Tibial nerve (tissue), 4 donors: ENCODE measurements around the gene GPX4. TPM values are rescaled to one million over a fixed set of nuclear protein-coding genes. Genes with fewer than 3 reads are reported as not detected.

ENCODE experiments used
- DNase-seq, 2 donors: peaks; one replicate each; pipeline ENCODE4 v3.0.0-alpha.2; 2019; ENCODE audit warnings: low spot score in 2 of 2
- H3K27ac ChIP-seq, 4 donors: fragments of 200-600 bp; sonication (generic) in 3 of 4; one replicate each; pipeline ENCODE4 v1.5.1; 2017 to 2019; ENCODE audit warnings: mild to moderate bottlenecking in 1 of 4
- H3K27me3 ChIP-seq, 2 donors: fragments of 200-600 bp; sonication (generic) in 1 of 2; one replicate each; pipeline versions ENCODE4 v1.5.1 to v1.6.0; 2017 to 2019
- H3K36me3 ChIP-seq, 3 donors: fragments of 200-600 bp; sonication (generic); one replicate each; pipeline ENCODE4 v1.5.1; 2018 to 2019
- H3K4me1 ChIP-seq, 4 donors: fragments of 200-600 bp; sonication (generic) in 3 of 4; one replicate each; pipeline ENCODE4 v1.5.1; 2017 to 2019
- H3K4me3 ChIP-seq, 4 donors: fragments of 200-600 bp; sonication (generic) in 3 of 4; one replicate each; pipeline ENCODE4 v1.5.1; 2017 to 2019; ENCODE audit warnings: mild to moderate bottlenecking in 1 of 4, moderate library complexity in 1 of 4
- H3K9me3 ChIP-seq, 4 donors: fragments of 200-600 bp; sonication (generic) in 3 of 4; one replicate each; pipeline ENCODE4 v1.5.1; 2017 to 2019
- EP300 ChIP-seq, 2 donors: sonication (generic); formaldehyde crosslinking; IDR thresholded peaks; one replicate each; pipeline ENCODE4 v1.6.1; 2017; ENCODE audit warnings: antibody characterized with exemption in 2 of 2, mild to moderate bottlenecking in 1 of 2
- POLR2A ChIP-seq, 2 donors: fragments of 450-650 bp; IDR thresholded peaks; one replicate each; pipeline ENCODE4 v1.6.1; 2017; ENCODE audit warnings: antibody characterized with exemption in 2 of 2, mild to moderate bottlenecking in 2 of 2, moderate library complexity in 2 of 2
- WGBS, 2 donors: methylation state at CpG; one replicate each; pipeline ENCODE4 v1.1.5; 2018; 5-methylcytosine and 5-hydroxymethylcytosine counted together
- total RNA-seq, 4 donors: library from RNA; depleted of rRNA; stranded (reverse); fragments of >200 nt; gene quantifications; one replicate each; pipeline ENCODE4 v1.1.0, GENCODE V29; 2016
- TF ChIP-seq, protein P1 (sequence below), 5 experiments: fragments of 200-600 bp in 3 of 5; fragments of 450-650 bp in 2 of 5; sonication (generic) in 3 of 5; IDR thresholded peaks; one replicate each; pipeline ENCODE4 v1.5.1; 2016 to 2019; ENCODE audit warnings: antibody characterized with exemption in 5 of 5, mild to moderate bottlenecking in 3 of 5, moderate library complexity in 2 of 5

The GPX4 gene
- total RNA-seq, 4 donors from 2014 or later = 337 to 518 (median 493) TPM

DNA sequence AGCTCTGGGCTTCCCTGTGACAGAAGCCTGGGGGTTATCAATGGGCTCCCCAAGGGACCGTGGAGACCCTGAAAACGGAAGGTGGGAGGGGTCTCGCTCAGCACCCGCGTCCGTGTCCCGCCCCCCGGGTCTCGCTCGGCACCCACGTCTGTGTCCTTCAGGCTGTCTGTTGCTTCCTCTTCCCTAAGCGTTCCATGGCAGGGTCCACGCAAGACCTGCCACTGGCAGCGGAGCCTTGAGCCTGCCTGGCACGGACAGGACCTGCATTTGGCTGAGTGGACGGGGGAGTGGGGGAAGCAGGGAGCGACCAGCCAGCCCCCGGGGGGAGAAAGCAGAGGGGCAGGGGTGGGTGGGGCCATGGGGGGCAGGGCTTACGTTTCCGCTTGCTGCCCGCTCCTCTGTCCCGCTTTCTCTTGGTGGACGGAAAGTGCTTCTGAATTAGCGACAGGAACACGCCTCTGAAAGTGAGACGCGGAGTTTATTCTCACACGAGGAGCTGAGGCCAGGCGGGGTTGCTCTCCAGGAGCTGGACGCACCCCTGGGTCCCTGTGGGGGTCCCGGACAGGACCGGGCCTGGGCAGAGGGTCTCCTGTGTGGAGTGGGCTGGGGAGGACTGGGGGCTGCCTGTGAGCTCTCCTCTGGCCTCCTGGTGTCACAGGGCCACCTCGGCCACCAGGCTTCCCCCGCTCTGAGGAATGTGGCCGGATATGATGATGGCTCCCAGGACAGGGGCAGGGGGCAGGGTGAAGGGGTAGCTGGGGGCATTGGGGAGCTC lies 12.0 kb downstream of the GPX4 start:
- H3K27ac ChIP-seq = peak overlapping the region in 1 of 4 donors; percentile 14
- 85 to 86% methylated on average over 33 to 35 of the region's 35 CpGs for WGBS, 2 donors

DNA sequence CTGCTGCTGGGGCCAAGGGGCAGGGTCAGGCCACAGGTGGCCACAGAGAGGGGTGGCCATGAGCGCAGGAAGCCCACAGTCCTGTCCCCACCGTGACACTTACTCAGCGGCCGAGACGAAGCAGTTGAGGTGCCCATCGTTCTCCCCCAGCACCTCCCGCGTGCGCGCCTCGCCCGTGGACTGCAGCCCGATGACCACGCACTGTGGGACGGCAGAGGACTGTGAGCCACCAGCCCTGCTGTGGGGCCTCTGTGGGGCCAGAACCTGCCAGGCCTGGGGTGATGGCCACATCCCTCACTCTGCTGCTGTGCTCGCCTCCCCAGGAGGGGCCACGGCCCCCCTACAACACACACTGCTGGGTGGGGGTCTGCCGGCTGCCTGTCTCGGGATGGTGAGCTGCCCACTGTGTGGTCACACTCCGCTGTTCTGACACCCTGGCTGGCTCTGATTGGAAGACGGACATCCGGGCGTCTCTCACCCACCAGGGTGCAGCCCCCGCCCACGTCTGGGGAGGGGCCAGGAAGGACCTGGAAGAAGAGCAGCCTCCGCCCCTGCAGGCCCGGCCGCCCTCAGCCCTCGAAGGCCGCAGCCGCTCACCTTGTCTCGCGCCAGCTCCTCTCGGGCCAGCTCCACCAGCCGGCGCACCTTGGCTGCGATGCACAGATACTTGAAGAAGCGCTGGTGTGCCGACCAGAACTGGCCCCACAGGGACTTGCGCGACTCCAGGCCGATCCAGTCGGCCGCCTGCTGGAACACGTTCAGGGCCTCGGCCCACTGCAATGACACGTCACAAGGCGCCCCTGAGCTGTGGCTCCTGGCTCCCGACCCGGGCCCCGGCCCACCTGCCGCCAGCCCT lies 13.2 kb downstream of the GPX4 start:
- peaks cover 0 to 26% (median 15%) of the 10 kb centered on the region in 4 donors for H3K4me1 ChIP-seq
- no peak overlapping the region for H3K4me3 ChIP-seq
- TF ChIP-seq POLR2A (IDR thresholded peaks at IDR 0.05) (no peak), EP300 (IDR thresholded peaks at IDR 0.05) (no peak)
- TF ChIP-seq, protein P1, sequence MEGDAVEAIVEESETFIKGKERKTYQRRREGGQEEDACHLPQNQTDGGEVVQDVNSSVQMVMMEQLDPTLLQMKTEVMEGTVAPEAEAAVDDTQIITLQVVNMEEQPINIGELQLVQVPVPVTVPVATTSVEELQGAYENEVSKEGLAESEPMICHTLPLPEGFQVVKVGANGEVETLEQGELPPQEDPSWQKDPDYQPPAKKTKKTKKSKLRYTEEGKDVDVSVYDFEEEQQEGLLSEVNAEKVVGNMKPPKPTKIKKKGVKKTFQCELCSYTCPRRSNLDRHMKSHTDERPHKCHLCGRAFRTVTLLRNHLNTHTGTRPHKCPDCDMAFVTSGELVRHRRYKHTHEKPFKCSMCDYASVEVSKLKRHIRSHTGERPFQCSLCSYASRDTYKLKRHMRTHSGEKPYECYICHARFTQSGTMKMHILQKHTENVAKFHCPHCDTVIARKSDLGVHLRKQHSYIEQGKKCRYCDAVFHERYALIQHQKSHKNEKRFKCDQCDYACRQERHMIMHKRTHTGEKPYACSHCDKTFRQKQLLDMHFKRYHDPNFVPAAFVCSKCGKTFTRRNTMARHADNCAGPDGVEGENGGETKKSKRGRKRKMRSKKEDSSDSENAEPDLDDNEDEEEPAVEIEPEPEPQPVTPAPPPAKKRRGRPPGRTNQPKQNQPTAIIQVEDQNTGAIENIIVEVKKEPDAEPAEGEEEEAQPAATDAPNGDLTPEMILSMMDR (IDR thresholded peaks at IDR 0.05) = no peak
- H3K27ac ChIP-seq = no peak overlapping the region
- 91 to 92% methylated on average over 46 of the region's 52 CpGs for WGBS, 2 donors
- peaks cover 0 to 91% (median 38%) of the 10 kb centered on the region in 3 donors for H3K36me3 ChIP-seq
- no peak for DNase-seq
- no peaks in the 10 kb centered on the region for H3K27me3 ChIP-seq
- H3K9me3 ChIP-seq = no peaks in the 10 kb centered on the region

More for the DNA sequence above, 12.0 kb downstream of the GPX4 start:
- Histone ChIP-seq H3K4me1 (peaks cover 0 to 37% (median 15%) of the 10 kb centered on the region in 4 donors), H3K4me3 (no peak overlapping the region), H3K36me3 (peaks cover 0 to 91% (median 37%) of the 10 kb centered on the region in 3 donors), H3K9me3 (no peaks in the 10 kb centered on the region), H3K27me3 (no peaks in the 10 kb centered on the region)
- DNase-seq = no peak
- TF ChIP-seq, protein P1 (IDR thresholded peaks at IDR 0.05) = no peak
- TF ChIP-seq EP300 (IDR thresholded peaks at IDR 0.05) (no peak), POLR2A (IDR thresholded peaks at IDR 0.05) (no peak)

DNA sequence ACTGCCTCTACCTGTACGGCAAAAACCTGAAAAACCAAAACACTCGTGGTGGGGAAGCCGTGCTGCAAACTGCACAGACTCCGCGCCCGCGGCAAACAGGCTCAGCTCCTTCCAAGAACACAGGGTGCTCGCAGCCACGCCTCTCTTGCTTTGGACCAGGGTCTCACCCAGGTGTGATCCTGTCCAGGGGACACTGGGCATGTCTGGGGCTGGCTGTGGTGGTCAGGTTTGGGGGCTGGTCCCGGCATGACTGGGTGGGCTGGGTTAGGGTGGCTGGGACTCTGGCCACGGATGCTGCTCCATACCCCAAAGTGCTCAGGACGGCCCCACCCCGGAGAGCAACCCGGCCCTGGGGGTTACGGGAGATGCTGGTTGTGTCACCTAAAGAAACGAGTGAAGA lies 13.9 kb downstream of the GPX4 start:
- WGBS, 2 donors = 96 to 99% methylated on average over 14 to 15 of the region's 16 CpGs
- TF ChIP-seq EP300 (IDR thresholded peaks at IDR 0.05) = no peak
- TF ChIP-seq, protein P1 (IDR thresholded peaks at IDR 0.05) = no peak
- no peak for TF ChIP-seq POLR2A (IDR thresholded peaks at IDR 0.05)
- no peaks in the 10 kb centered on the region for H3K9me3 ChIP-seq
- peaks cover 0 to 91% (median 38%) of the 10 kb centered on the region in 3 donors for H3K36me3 ChIP-seq
- H3K4me1 ChIP-seq = peaks cover 0 to 19% (median 11%) of the 10 kb centered on the region in 4 donors
- H3K27me3 ChIP-seq = no peaks in the 10 kb centered on the region
- no peak for DNase-seq
- no peak overlapping the region for H3K27ac ChIP-seq
- no peak overlapping the region for H3K4me3 ChIP-seq

DNA sequence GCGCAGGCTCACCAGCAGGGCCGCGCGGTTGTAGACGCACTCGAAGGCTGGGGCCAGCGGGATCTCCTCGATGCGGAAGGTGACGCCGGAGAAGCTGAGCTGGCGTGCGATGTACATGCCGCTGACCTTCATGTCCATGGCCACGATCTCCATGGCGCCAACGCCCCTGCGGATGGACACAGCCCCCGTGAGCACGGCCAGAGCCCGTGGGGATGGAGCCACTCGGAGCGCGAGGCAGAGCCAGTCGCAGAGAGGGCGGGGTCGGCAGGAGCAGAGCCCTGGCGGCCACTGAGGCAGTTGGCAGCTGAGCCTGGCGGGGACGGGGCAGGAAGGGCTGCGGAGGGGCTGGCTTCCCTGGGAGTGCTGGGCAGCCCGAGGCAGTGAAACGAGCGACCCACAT lies 15.2 kb downstream of the GPX4 start:
- WGBS, 2 donors = 90 to 94% methylated on average over 33 to 34 of the region's 34 CpGs
- Histone ChIP-seq H3K27ac (no peak overlapping the region), H3K4me1 (peaks cover 0 to 17% (median 1%) of the 10 kb centered on the region in 4 donors), H3K27me3 (no peaks in the 10 kb centered on the region), H3K36me3 (peaks cover 0 to 100% (median 40%) of the 10 kb centered on the region in 3 donors), H3K4me3 (no peak overlapping the region), H3K9me3 (no peaks in the 10 kb centered on the region)
- TF ChIP-seq EP300 (IDR thresholded peaks at IDR 0.05) (no peak), POLR2A (IDR thresholded peaks at IDR 0.05) (no peak)
- TF ChIP-seq, protein P1 (IDR thresholded peaks at IDR 0.05) = no peak
- DNase-seq = no peak
